Hippocampal formation (tissue), 2 donors: ENCODE results near the gene RAB27B.

Experiments
- DNase-seq, 2 donors: peaks; one replicate each; lab custom pipeline; 2025; lab: John Stamatoyannopoulos, UW

Gene RAB27B

GRCh38 chr18:54867131-54867530, 38.9 kb downstream of the RAB27B start:
- no peak for DNase-seq

- no peak for DNase-seq
These were observed 43.0 kb downstream of the RAB27B start for GRCh38 chr18:54871231-54871630.

GRCh38 chr18:54872681-54873080, 44.4 kb downstream of the RAB27B start:
- no peak for DNase-seq

GRCh38 chr18:54873884-54874255, 45.6 kb downstream of the RAB27B start:
- no peak for DNase-seq

- no peak for DNase-seq
These were observed 46.8 kb downstream of the RAB27B start for GRCh38 chr18:54875063-54875462.

- no peak for DNase-seq
These were observed 48.8 kb downstream of the RAB27B start for GRCh38 chr18:54877076-54877475.

GRCh38 chr18:54878159-54878622, 49.9 kb downstream of the RAB27B start:
- DNase-seq, result no peak

- DNase-seq, result no peak
These were observed 50.5 kb downstream of the RAB27B start for GRCh38 chr18:54878659-54879358.

GRCh38 chr18:54879691-54880090, 51.4 kb downstream of the RAB27B start:
- no peak for DNase-seq

- no peak for DNase-seq
These were observed 52.3 kb downstream of the RAB27B start for GRCh38 chr18:54880395-54881105.

GRCh38 chr18:54881229-54881768, 53.0 kb downstream of the RAB27B start:
- no peak for DNase-seq

- no peak for DNase-seq
These were observed 54.0 kb downstream of the RAB27B start for GRCh38 chr18:54882318-54882717.

- DNase-seq, result no peak
These were observed 55.7 kb downstream of the RAB27B start for GRCh38 chr18:54883816-54884604.

GRCh38 chr18:54888378-54888777, 60.1 kb downstream of the RAB27B start:
- DNase-seq, result no peak

GRCh38 chr18:54888933-54889332, 60.7 kb downstream of the RAB27B start:
- DNase-seq, result no peak

- DNase-seq, result no peak
These were observed 71.2 kb downstream of the RAB27B start for GRCh38 chr18:54899500-54899899.

GRCh38 chr18:54900290-54900689, 72.0 kb downstream of the RAB27B start:
- DNase-seq, result no peak

- DNase-seq, result no peak
These were observed 76.3 kb downstream of the RAB27B start for GRCh38 chr18:54904581-54904980.

GRCh38 chr18:54905629-54906028, 77.4 kb downstream of the RAB27B start:
- DNase-seq, result no peak

- no peak for DNase-seq
These were observed 78.3 kb downstream of the RAB27B start for GRCh38 chr18:54906331-54907185.

- no peak for DNase-seq
These were observed 81.3 kb downstream of the RAB27B start for GRCh38 chr18:54909538-54909937.
